ENCODE data around the gene GATAD2A. TPM values are rescaled to one million over a fixed set of nuclear protein-coding genes. Genes with fewer than 3 reads are reported as not detected.

The GATAD2A gene
- total RNA-seq, 2 donors from 2014 or later = 100 to 126 TPM

- peaks cover 43% of the 10 kb centered on the region for H3K4me1 Mint-ChIP-seq (ENCODE audit: low read depth)
- peaks cover 0 to 2% of the 10 kb centered on the region in 2 donors for H3K36me3 Mint-ChIP-seq (ENCODE audit: insufficient read depth in 2 of 2)
- H3K4me3 Mint-ChIP-seq = no peak overlapping the region
- H3K9me3 Mint-ChIP-seq = no peaks in the 10 kb centered on the region
- no peak for DNase-seq
- no peaks in the 10 kb centered on the region for H3K27me3 Mint-ChIP-seq (ENCODE audit: low read depth)
- H3K27ac Mint-ChIP-seq = no peak overlapping the region
- no peak for ATAC-seq (replicated peaks in 1 of 2)
Measured at GRCh38 chr19:19434483-19435045, 29.1 kb downstream of the GATAD2A start.

- no peaks in the 10 kb centered on the region for H3K27me3 Mint-ChIP-seq (ENCODE audit: low read depth)
- peaks cover 0 to 2% of the 10 kb centered on the region in 2 donors for H3K36me3 Mint-ChIP-seq (ENCODE audit: insufficient read depth in 2 of 2)
- H3K4me1 Mint-ChIP-seq (ENCODE audit: low read depth) = peaks cover 40% of the 10 kb centered on the region
- H3K4me3 Mint-ChIP-seq = no peak overlapping the region
- DNase-seq (no peak), ATAC-seq (replicated peaks in 1 of 2) (no peak)
- no peaks in the 10 kb centered on the region for H3K9me3 Mint-ChIP-seq
- H3K27ac Mint-ChIP-seq = no peak overlapping the region
Measured at GRCh38 chr19:19436137-19436691, 30.7 kb downstream of the GATAD2A start.

GRCh38 chr19:19438366-19439175 is 33.1 kb downstream of the GATAD2A start:
- ATAC-seq (replicated peaks in 1 of 2) (no peak), DNase-seq (no peak)
- peak overlapping the region; percentile 67 for H3K27ac Mint-ChIP-seq
- no peak overlapping the region for H3K4me3 Mint-ChIP-seq
- H3K27me3 Mint-ChIP-seq (ENCODE audit: low read depth) = no peaks in the 10 kb centered on the region
- H3K4me1 Mint-ChIP-seq (ENCODE audit: low read depth) = peaks cover 34% of the 10 kb centered on the region
- peaks cover 0 to 5% of the 10 kb centered on the region in 2 donors for H3K9me3 Mint-ChIP-seq
- H3K36me3 Mint-ChIP-seq (ENCODE audit: insufficient read depth in 2 of 2) = peaks cover 6 to 10% of the 10 kb centered on the region in 2 donors

- peak overlapping the region; percentile 67 for H3K27ac Mint-ChIP-seq
- H3K4me1 Mint-ChIP-seq (ENCODE audit: low read depth) = peaks cover 39% of the 10 kb centered on the region
- peaks cover 2 to 5% of the 10 kb centered on the region in 2 donors for H3K9me3 Mint-ChIP-seq
- no peak overlapping the region for H3K4me3 Mint-ChIP-seq
- H3K36me3 Mint-ChIP-seq (ENCODE audit: insufficient read depth in 2 of 2) = peaks cover 9 to 14% of the 10 kb centered on the region in 2 donors
- H3K27me3 Mint-ChIP-seq (ENCODE audit: low read depth) = no peaks in the 10 kb centered on the region
- DNase-seq = no peak
- no peak for ATAC-seq (replicated peaks in 1 of 2)
Measured at GRCh38 chr19:19439176-19439482, 33.7 kb downstream of the GATAD2A start.

GRCh38 chr19:19443283-19443682 is 37.8 kb downstream of the GATAD2A start:
- Mint-ChIP-seq H3K9me3 (peaks cover 2 to 5% of the 10 kb centered on the region in 2 donors), H3K27me3 (ENCODE audit: low read depth) (no peaks in the 10 kb centered on the region), H3K4me3 (peak overlapping the region; percentile 7 to 20), H3K36me3 (ENCODE audit: insufficient read depth in 2 of 2) (peaks cover 11 to 17% of the 10 kb centered on the region in 2 donors), H3K4me1 (ENCODE audit: low read depth) (peaks cover 62% of the 10 kb centered on the region), H3K27ac (peak overlapping the region; percentile 3)
- ATAC-seq (replicated peaks in 1 of 2) = no peak
- DNase-seq = no peak

- H3K4me3 Mint-ChIP-seq = peak overlapping the region; percentile 69 to 76
Measured at GRCh38 chr19:19443902-19444680, 38.6 kb downstream of the GATAD2A start.

GRCh38 chr19:19444681-19445155 is 39.2 kb downstream of the GATAD2A start:
- H3K27me3 Mint-ChIP-seq (ENCODE audit: low read depth) = no peaks in the 10 kb centered on the region
- peaks cover 2 to 5% of the 10 kb centered on the region in 2 donors for H3K9me3 Mint-ChIP-seq
- peak; percentile 28 to 33 for ATAC-seq (replicated peaks in 1 of 2)
- H3K36me3 Mint-ChIP-seq (ENCODE audit: insufficient read depth in 2 of 2) = peaks cover 11 to 17% of the 10 kb centered on the region in 2 donors
- peak overlapping the region; percentile 69 to 86 for H3K4me3 Mint-ChIP-seq
- peak overlapping the region; percentile 80 for H3K27ac Mint-ChIP-seq
- DNase-seq = peak; percentile 17 to 30
- peaks cover 71% of the 10 kb centered on the region for H3K4me1 Mint-ChIP-seq (ENCODE audit: low read depth)

More at GRCh38 chr19:19443902-19444680, 38.6 kb downstream of the GATAD2A start:
- Mint-ChIP-seq H3K27ac (peak overlapping the region; percentile 80), H3K4me1 (ENCODE audit: low read depth) (peaks cover 65% of the 10 kb centered on the region), H3K36me3 (ENCODE audit: insufficient read depth in 2 of 2) (peaks cover 11 to 17% of the 10 kb centered on the region in 2 donors), H3K9me3 (peaks cover 2 to 5% of the 10 kb centered on the region in 2 donors), H3K27me3 (ENCODE audit: low read depth) (no peaks in the 10 kb centered on the region)
- peak; percentile 34 to 51 for DNase-seq
- ATAC-seq (replicated peaks in 1 of 2) = peak; percentile 61 to 71

- Mint-ChIP-seq H3K36me3 (ENCODE audit: insufficient read depth in 2 of 2) (peaks cover 11 to 17% of the 10 kb centered on the region in 2 donors), H3K4me3 (peak overlapping the region; percentile 39 to 86), H3K27ac (peak overlapping the region; percentile 62), H3K27me3 (ENCODE audit: low read depth) (no peaks in the 10 kb centered on the region), H3K4me1 (ENCODE audit: low read depth) (peaks cover 76% of the 10 kb centered on the region), H3K9me3 (peaks cover 2 to 5% of the 10 kb centered on the region in 2 donors)
- no peak for ATAC-seq (replicated peaks in 1 of 2)
- DNase-seq = no peak
Measured at GRCh38 chr19:19445288-19445687, 39.8 kb downstream of the GATAD2A start.

GRCh38 chr19:19445911-19446361 is 40.5 kb downstream of the GATAD2A start:
- H3K27me3 Mint-ChIP-seq (ENCODE audit: low read depth) = no peaks in the 10 kb centered on the region
- H3K36me3 Mint-ChIP-seq (ENCODE audit: insufficient read depth in 2 of 2) = peaks cover 11 to 17% of the 10 kb centered on the region in 2 donors
- H3K27ac Mint-ChIP-seq = peak overlapping the region; percentile 75
- ATAC-seq (replicated peaks in 1 of 2) (peak; percentile 72 to 76), DNase-seq (peak; percentile 27 to 33)
- H3K9me3 Mint-ChIP-seq = peaks cover 2 to 5% of the 10 kb centered on the region in 2 donors
- H3K4me3 Mint-ChIP-seq = peak overlapping the region; percentile 73 to 86
- peaks cover 80% of the 10 kb centered on the region for H3K4me1 Mint-ChIP-seq (ENCODE audit: low read depth)

- Mint-ChIP-seq H3K4me3 (peak overlapping the region; percentile 73 to 86), H3K36me3 (ENCODE audit: insufficient read depth in 2 of 2) (peaks cover 11 to 17% of the 10 kb centered on the region in 2 donors), H3K4me1 (ENCODE audit: low read depth) (peaks cover 89% of the 10 kb centered on the region), H3K27me3 (ENCODE audit: low read depth) (no peaks in the 10 kb centered on the region), H3K27ac (peak overlapping the region; percentile 68), H3K9me3 (peaks cover 2 to 5% of the 10 kb centered on the region in 2 donors)
- ATAC-seq (replicated peaks in 1 of 2) = no peak
- DNase-seq = no peak
Measured at GRCh38 chr19:19446655-19447437, 41.4 kb downstream of the GATAD2A start.

GRCh38 chr19:19447536-19448237 is 42.2 kb downstream of the GATAD2A start:
- Mint-ChIP-seq H3K9me3 (peaks cover 2 to 5% of the 10 kb centered on the region in 2 donors), H3K4me3 (peak overlapping the region; percentile 73 to 86), H3K4me1 (ENCODE audit: low read depth) (peaks cover 95% of the 10 kb centered on the region), H3K27ac (peak overlapping the region; percentile 68), H3K36me3 (ENCODE audit: insufficient read depth in 2 of 2) (peaks cover 11 to 17% of the 10 kb centered on the region in 2 donors), H3K27me3 (ENCODE audit: low read depth) (no peaks in the 10 kb centered on the region)
- peak in 1 of 2 donors; percentile 35 for DNase-seq
- ATAC-seq (replicated peaks in 1 of 2) = peak; percentile 18 to 37
